ENCODE results near the gene CACNB4.
"Not testable (repeated sequence)": the region's sequence is repeated elsewhere in the genome, so short reads cannot be mapped to it uniquely, and the experiment has no call there.

The CACNB4 gene

GRCh38 chr2:151933266-151933804 lies 165.5 kb downstream of the CACNB4 start:
- no peak for FAIRE-seq

GRCh38 chr2:151931756-151932155 lies 167.1 kb downstream of the CACNB4 start:
- FAIRE-seq: no peak

- FAIRE-seq: no peak
Measured at GRCh38 chr2:151931030-151931611, 167.7 kb downstream of the CACNB4 start.

GRCh38 chr2:151930042-151930441 lies 168.8 kb downstream of the CACNB4 start:
- FAIRE-seq: no peak

GRCh38 chr2:151928380-151928779 lies 170.5 kb downstream of the CACNB4 start:
- FAIRE-seq: no peak

- no peak for FAIRE-seq
Measured at GRCh38 chr2:151927501-151928221, 171.2 kb downstream of the CACNB4 start.

GRCh38 chr2:151922845-151923666 lies 175.8 kb downstream of the CACNB4 start:
- no peak for FAIRE-seq

- no peak for FAIRE-seq
Measured at GRCh38 chr2:151919786-151920185, 179.1 kb downstream of the CACNB4 start.

GRCh38 chr2:151918308-151918707 lies 180.5 kb downstream of the CACNB4 start:
- FAIRE-seq: no peak

- FAIRE-seq: no peak
Measured at GRCh38 chr2:151916632-151917031, 182.2 kb downstream of the CACNB4 start.

GRCh38 chr2:151915629-151916025 lies 183.2 kb downstream of the CACNB4 start:
- not testable (repeated sequence) for FAIRE-seq

GRCh38 chr2:151914989-151915628 lies 183.7 kb downstream of the CACNB4 start:
- FAIRE-seq: no peak

GRCh38 chr2:151908204-151908882 lies 190.5 kb downstream of the CACNB4 start:
- no peak for FAIRE-seq

- no peak for FAIRE-seq
Measured at GRCh38 chr2:151907286-151908203, 191.3 kb downstream of the CACNB4 start.

GRCh38 chr2:151906633-151906998 lies 192.2 kb downstream of the CACNB4 start:
- no peak for FAIRE-seq

GRCh38 chr2:151905963-151906632 lies 192.7 kb downstream of the CACNB4 start:
- no peak for FAIRE-seq

GRCh38 chr2:151904807-151905206 lies 194.0 kb downstream of the CACNB4 start:
- no peak for FAIRE-seq

GRCh38 chr2:151904021-151904420 lies 194.8 kb downstream of the CACNB4 start:
- FAIRE-seq: no peak

GRCh38 chr2:151902829-151903228 lies 196.0 kb downstream of the CACNB4 start:
- no peak for FAIRE-seq

GRCh38 chr2:151900331-151900730 lies 198.5 kb downstream of the CACNB4 start:
- FAIRE-seq: no peak

- no peak for FAIRE-seq
Measured at GRCh38 chr2:151899156-151899555, 199.7 kb downstream of the CACNB4 start.
